SK-N-SH (cell line): ENCODE measurements around the gene UTRN.

ENCODE experiments used
- CHD2 ChIP-seq: fragments of 150-350 bp; IDR thresholded peaks from 2 replicates; pipeline ENCODE4 v1.6.1; 2018; ENCODE audit warnings: low read length; ENCODE audit not compliant: partially characterized antibody
- EP300 ChIP-seq, 2 experiments: IDR thresholded peaks; 2 replicates each; pipeline versions ENCODE4 v1.4.0 to v1.6.1; 2012; ENCODE audit warnings: borderline replicate concordance in 1 of 2, low read depth in 1 of 2, low read length in 1 of 2
- GABPA ChIP-seq: IDR thresholded peaks from 2 replicates; pipeline ENCODE4 v1.4.0; 2012; ENCODE audit warnings: low read depth, mild to moderate bottlenecking
- IRF3 ChIP-seq: fragments of 150-350 bp; IDR thresholded peaks from 2 replicates; pipeline ENCODE4 v1.6.1; 2016; ENCODE audit warnings: mild to moderate bottlenecking, low read depth, low read length
- MAX ChIP-seq: IDR thresholded peaks from 2 replicates; pipeline ENCODE4 v1.4.0; 2012; ENCODE audit warnings: low read depth
- POLR2AphosphoS5 ChIP-seq: IDR thresholded peaks from 2 replicates; pipeline ENCODE4 v1.6.1; 2012; ENCODE audit warnings: low read depth, low read length
- RAD21 ChIP-seq: IDR thresholded peaks from 2 replicates; pipeline ENCODE4 v1.6.1; 2012; ENCODE audit warnings: mild to moderate bottlenecking, low read length
- TAF1 ChIP-seq: IDR thresholded peaks from 2 replicates; pipeline ENCODE4 v1.6.1; 2012; ENCODE audit warnings: low read depth, mild to moderate bottlenecking, low read length, moderate library complexity, borderline replicate concordance
- TCF12 ChIP-seq: IDR thresholded peaks from 2 replicates; pipeline ENCODE4 v1.4.0; 2012
- TF ChIP-seq, protein P1 (sequence below): fragments of 200-600 bp; sonication (generic); IDR thresholded peaks from 2 replicates; pipeline ENCODE4 v1.6.1; 2017; ENCODE audit warnings: antibody characterized with exemption, mild to moderate bottlenecking, moderate library complexity

DNA sequence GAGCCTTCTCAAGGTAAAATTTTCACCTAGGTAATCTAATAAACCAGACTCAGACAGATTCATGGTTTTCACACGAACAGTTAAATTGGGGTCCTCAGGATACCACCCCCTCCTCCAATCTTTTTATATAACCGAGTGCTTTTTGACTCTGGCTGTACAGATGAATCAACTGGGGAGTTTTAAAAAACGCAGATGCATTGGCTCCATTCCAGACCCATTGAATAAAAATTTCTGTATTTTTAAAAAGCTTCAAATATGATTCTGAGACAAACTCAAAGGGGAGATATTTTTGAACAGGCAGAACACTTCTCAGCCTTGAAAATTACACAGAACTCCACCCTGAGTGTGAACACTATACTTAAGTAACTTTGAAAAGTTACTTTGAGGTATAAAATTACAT, 7.2 kb downstream of the UTRN start:
- TF ChIP-seq, protein P1, sequence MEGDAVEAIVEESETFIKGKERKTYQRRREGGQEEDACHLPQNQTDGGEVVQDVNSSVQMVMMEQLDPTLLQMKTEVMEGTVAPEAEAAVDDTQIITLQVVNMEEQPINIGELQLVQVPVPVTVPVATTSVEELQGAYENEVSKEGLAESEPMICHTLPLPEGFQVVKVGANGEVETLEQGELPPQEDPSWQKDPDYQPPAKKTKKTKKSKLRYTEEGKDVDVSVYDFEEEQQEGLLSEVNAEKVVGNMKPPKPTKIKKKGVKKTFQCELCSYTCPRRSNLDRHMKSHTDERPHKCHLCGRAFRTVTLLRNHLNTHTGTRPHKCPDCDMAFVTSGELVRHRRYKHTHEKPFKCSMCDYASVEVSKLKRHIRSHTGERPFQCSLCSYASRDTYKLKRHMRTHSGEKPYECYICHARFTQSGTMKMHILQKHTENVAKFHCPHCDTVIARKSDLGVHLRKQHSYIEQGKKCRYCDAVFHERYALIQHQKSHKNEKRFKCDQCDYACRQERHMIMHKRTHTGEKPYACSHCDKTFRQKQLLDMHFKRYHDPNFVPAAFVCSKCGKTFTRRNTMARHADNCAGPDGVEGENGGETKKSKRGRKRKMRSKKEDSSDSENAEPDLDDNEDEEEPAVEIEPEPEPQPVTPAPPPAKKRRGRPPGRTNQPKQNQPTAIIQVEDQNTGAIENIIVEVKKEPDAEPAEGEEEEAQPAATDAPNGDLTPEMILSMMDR: no peak
- TF ChIP-seq IRF3: no peak
- no peak for TF ChIP-seq CHD2
- TF ChIP-seq TCF12: no peak
- TF ChIP-seq MAX: no peak
- no peak for TF ChIP-seq POLR2AphosphoS5
- no peak for TF ChIP-seq GABPA
- TF ChIP-seq TAF1: no peak
- no peak for TF ChIP-seq RAD21
- TF ChIP-seq EP300 (IDR thresholded peaks at IDR 0.05; ENCODE audit: borderline replicate concordance in 1 of 2, low read depth in 1 of 2, low read length in 1 of 2): no peak
